HCT116 (cell line): ENCODE results near the gene ADGRG4. TPM values are rescaled to one million over a fixed set of nuclear protein-coding genes. Genes with fewer than 3 reads are reported as not detected.

ENCODE experiments used
- ATAC-seq: fragments of 200-7000 bp; cut with Tn5 transposase; 2 replicates; pipeline ENCODE4 v1.9.1; 2020; ENCODE audit warnings: mild to moderate bottlenecking, moderate library complexity
- BruUV-seq: library from RNA; stranded (reverse); fragments of 400-500 nt; replicated peaks from 2 replicates; lab custom pipeline; 2021; lab: Mats Ljungman, UMichigan
- CTCF ChIA-PET: fragments of 300-600 bp; sonication (Branson Sonifier 250); formaldehyde crosslinking; loops from one replicate; lab custom pipeline; 2021; ENCODE audit warnings: antibody characterized with exemption; lab: Charles Lee
- POLR2A ChIA-PET: fragments of 300-600, 350-600 bp; sonication (Branson Sonifier 250); formaldehyde crosslinking; loops from one replicate; lab custom pipeline; 2021; ENCODE audit warnings: antibody characterized with exemption; lab: Charles Lee
- RAD21 ChIA-PET, 2 experiments: fragments of 300-600 bp; sonication (Branson Sonifier 250); formaldehyde crosslinking; loops; one replicate each; lab custom pipeline; 2023; ENCODE audit warnings: low total read pairs in 2 of 2; ENCODE audit not compliant: uncharacterized antibody in 2 of 2, unreplicated experiment in 2 of 2, low non-redundant PET in 1 of 2; lab: Charles Lee
- DNase-seq: peaks from one replicate; pipeline ENCODE4 v3.0.0-alpha.2; 2010; ENCODE audit warnings: low read depth, low spot score
- H2AFZ ChIP-seq: fragments of 200-600 bp; shearing (Covaris generic), sonication (generic); 2 replicates; pipeline ENCODE4 v1.6.1; 2017; ENCODE audit warnings: low read depth, mixed run types, mixed read lengths, antibody characterized with exemption, low read length; ENCODE audit not compliant: poor library complexity, severe bottlenecking
- H3K27ac ChIP-seq: 2 replicates; pipeline ENCODE4 v1.5.1; 2012; ENCODE audit warnings: low read depth, low read length
- H3K27me3 ChIP-seq: fragments of 200-600 bp; sonication (generic); 2 replicates; pipeline ENCODE4 v1.6.1; 2016; ENCODE audit warnings: mixed run types, low read length, mixed read lengths; ENCODE audit not compliant: insufficient read depth
- H3K36me3 ChIP-seq, 2 experiments: fragments of 200-500 bp in 1 of 2; fragments of 200-600 bp in 1 of 2; sonication (Bioruptor generic) in 1 of 2; sonication (generic) in 1 of 2; 2 replicates each; pipeline versions ENCODE4 v1.5.1 to v1.6.1; 2014 to 2016; ENCODE audit warnings: low read length in 2 of 2, inconsistent platforms in 1 of 2, mixed read lengths in 1 of 2, mixed run types in 1 of 2; ENCODE audit not compliant: insufficient read depth in 2 of 2, control insufficient read depth in 1 of 2
- H3K4me1 ChIP-seq, 2 experiments: fragments of 200-600 bp in 1 of 2; sonication (generic) in 1 of 2; 2 replicates each; pipeline versions ENCODE4 v1.5.1 to v1.6.1; 2012 to 2017; ENCODE audit warnings: low read length in 2 of 2, inconsistent platforms in 1 of 2, mild to moderate bottlenecking in 1 of 2, mixed read lengths in 1 of 2, mixed run types in 1 of 2, moderate library complexity in 1 of 2; ENCODE audit not compliant: insufficient read depth in 2 of 2, control insufficient read depth in 1 of 2
- H3K4me2 ChIP-seq: fragments of 200-600 bp; sonication (generic); 2 replicates; pipeline ENCODE4 v1.6.1; 2017; ENCODE audit warnings: mixed run types, low read length, mixed read lengths
- H3K4me3 ChIP-seq, 2 experiments: fragments of 200-600 bp in 1 of 2; sonication (generic) in 1 of 2; replicated peaks in 1 of 2; 2 replicates each; pipeline ENCODE4 v1.5.1; 2011 to 2016; ENCODE audit warnings: low read length in 2 of 2, control low read depth in 1 of 2, low read depth in 1 of 2, mild to moderate bottlenecking in 1 of 2, mixed read lengths in 1 of 2, mixed run types in 1 of 2
- H3K79me2 ChIP-seq: fragments of 200-600 bp; sonication (generic); 2 replicates; pipeline ENCODE4 v1.6.1; 2017; ENCODE audit warnings: mild to moderate bottlenecking, mixed run types, low read length, moderate library complexity, mixed read lengths; ENCODE audit not compliant: insufficient read depth
- H3K9ac ChIP-seq: fragments of 200-600 bp; sonication (generic); 2 replicates; pipeline ENCODE4 v1.6.1; 2016; ENCODE audit warnings: low read length, mixed read lengths
- H3K9me2 ChIP-seq: fragments of 200-600 bp; sonication (generic), shearing (Covaris generic); 2 replicates; pipeline ENCODE4 v1.6.1; 2017; ENCODE audit warnings: mixed run types, mild to moderate bottlenecking, moderate library complexity; ENCODE audit not compliant: insufficient read depth
- H3K9me3 ChIP-seq, 2 experiments: fragments of 200-500 bp in 1 of 2; fragments of 200-600 bp in 1 of 2; sonication (Bioruptor generic) in 1 of 2; sonication (generic) in 1 of 2; 2 replicates each; pipeline ENCODE4 v1.6.1; 2014 to 2017; ENCODE audit warnings: low read length in 2 of 2, mixed read lengths in 2 of 2, inconsistent platforms in 1 of 2, low read depth in 1 of 2, mild to moderate bottlenecking in 1 of 2, mixed run types in 1 of 2, moderate library complexity in 1 of 2; ENCODE audit not compliant: control insufficient read depth in 1 of 2, insufficient read depth in 1 of 2
- H4K20me1 ChIP-seq: fragments of 200-600 bp; sonication (generic), shearing (Covaris generic); 2 replicates; pipeline ENCODE4 v1.6.1; 2017; ENCODE audit warnings: mixed run types, mild to moderate bottlenecking, moderate library complexity; ENCODE audit not compliant: insufficient read depth
- CBX3 ChIP-seq: IDR thresholded peaks from 2 replicates; pipeline ENCODE4 v1.6.1; 2012; ENCODE audit warnings: low read depth
- CEBPB ChIP-seq: IDR thresholded peaks from 2 replicates; pipeline ENCODE4 v1.6.1; 2012; ENCODE audit warnings: low read depth
- EGR1 ChIP-seq: IDR thresholded peaks from 2 replicates; pipeline ENCODE4 v1.6.1; 2012; ENCODE audit warnings: low read depth
- ELF1 ChIP-seq: IDR thresholded peaks from 2 replicates; pipeline ENCODE4 v1.6.1; 2012; ENCODE audit warnings: low read depth, borderline replicate concordance
- EZH2 ChIP-seq: fragments of 200-600 bp; sonication (generic); IDR thresholded peaks from 2 replicates; pipeline ENCODE4 v1.6.1; 2017; ENCODE audit warnings: antibody characterized with exemption, mixed run types
- FOSL1 ChIP-seq: IDR thresholded peaks from 2 replicates; pipeline ENCODE4 v1.6.1; 2012; ENCODE audit warnings: low read depth
- JUND ChIP-seq: IDR thresholded peaks from 2 replicates; pipeline ENCODE4 v1.6.1; 2012
- MAX ChIP-seq: IDR thresholded peaks from 2 replicates; pipeline ENCODE4 v1.6.1; 2012
- POLR2A ChIP-seq: IDR thresholded peaks from 2 replicates; pipeline ENCODE4 v1.7.0; 2011; ENCODE audit warnings: borderline replicate concordance; ENCODE audit not compliant: insufficient read depth, insufficient read length; ENCODE audit errors: extremely low read depth
- REST ChIP-seq: IDR thresholded peaks from 2 replicates; pipeline ENCODE4 v1.6.1; 2012; ENCODE audit warnings: low read depth
- SIN3A ChIP-seq: IDR thresholded peaks from 2 replicates; pipeline ENCODE4 v1.6.1; 2012; ENCODE audit warnings: low read depth
- SRF ChIP-seq: IDR thresholded peaks from 2 replicates; pipeline ENCODE4 v1.6.1; 2012; ENCODE audit warnings: low read depth
- ZBTB33 ChIP-seq: IDR thresholded peaks from 2 replicates; pipeline ENCODE4 v1.6.1; 2011; ENCODE audit warnings: mild to moderate bottlenecking, low read length, moderate library complexity; ENCODE audit not compliant: insufficient replicate concordance; ENCODE audit errors: extremely low read depth
- ZFX ChIP-seq: fragments of 450-650 bp; IDR thresholded peaks from 2 replicates; pipeline ENCODE4 v1.6.1; 2017
- intact Hi-C: fragments of 100-400 bp; cut with micrococcal nuclease; formaldehyde crosslinking; loops from 2 replicates; pipeline ENCODE4 v1.10.0; 2022
- total RNA-seq: library from RNA; stranded (reverse); gene quantifications from one replicate; pipeline ENCODE4 v1.2.1, GENCODE V29; 2021; ENCODE audit not compliant: unreplicated experiment

ADGRG4 gene
- total RNA-seq, 1 experiment from 2014 or later = not detected

- ATAC-seq (no peak), DNase-seq (no peak)
- TF ChIP-seq POLR2A (no peak), CEBPB (no peak), JUND (no peak), CBX3 (no peak), ZFX (no peak), ELF1 (no peak), SRF (no peak), MAX (no peak), REST (no peak), EGR1 (no peak), SIN3A (no peak), FOSL1 (no peak), ZBTB33 (no peak), EZH2 (no peak)
- H3K9ac ChIP-seq = no peak overlapping the region
- H3K4me1 ChIP-seq = no peaks in the 10 kb centered on the region
- H3K27ac ChIP-seq = no peak overlapping the region
- no peak overlapping the region for H3K4me2 ChIP-seq
- H2AFZ ChIP-seq = no peak overlapping the region
- POLR2A ChIA-PET = no interaction called here
- H3K79me2 ChIP-seq = no peaks in the 10 kb centered on the region
- RAD21 ChIA-PET = no interaction called here
- no peaks in the 10 kb centered on the region for H3K27me3 ChIP-seq
- BruUV-seq = no TSS peak
- no peaks in the 10 kb centered on the region for H3K36me3 ChIP-seq
- H4K20me1 ChIP-seq = no peaks in the 10 kb centered on the region
- intact Hi-C loops = no loop called here
- H3K9me2 ChIP-seq = no peaks in the 10 kb centered on the region
- CTCF ChIA-PET = no interaction called here
- no peak overlapping the region for H3K4me3 ChIP-seq
- no peaks in the 10 kb centered on the region for H3K9me3 ChIP-seq
Observed at GRCh38 chrX:136319600-136319999, 18.8 kb downstream of the ADGRG4 start.
